HFF-Myc (cell line): ENCODE data around the gene CHST12.
"Not testable (repeated sequence)": the region's sequence is repeated elsewhere in the genome, so short reads cannot be mapped to it uniquely, and the experiment has no call there.

ENCODE experiments used
- DNase-seq: peaks from one replicate; pipeline ENCODE4 v3.0.0-alpha.2; 2011; ENCODE audit warnings: low read depth; ENCODE audit errors: extremely low read depth
- H3K4me3 ChIP-seq: replicated peaks from 2 replicates; pipeline ENCODE4 v1.5.1; 2011; ENCODE audit warnings: low read depth, mild to moderate bottlenecking, control low read depth, low read length
- CTCF ChIP-seq: IDR thresholded peaks from 2 replicates; pipeline ENCODE4 v1.5.1; 2012; ENCODE audit warnings: mild to moderate bottlenecking, low read depth, low read length, control low read depth; ENCODE audit errors: missing control alignments

CHST12 gene

DNA sequence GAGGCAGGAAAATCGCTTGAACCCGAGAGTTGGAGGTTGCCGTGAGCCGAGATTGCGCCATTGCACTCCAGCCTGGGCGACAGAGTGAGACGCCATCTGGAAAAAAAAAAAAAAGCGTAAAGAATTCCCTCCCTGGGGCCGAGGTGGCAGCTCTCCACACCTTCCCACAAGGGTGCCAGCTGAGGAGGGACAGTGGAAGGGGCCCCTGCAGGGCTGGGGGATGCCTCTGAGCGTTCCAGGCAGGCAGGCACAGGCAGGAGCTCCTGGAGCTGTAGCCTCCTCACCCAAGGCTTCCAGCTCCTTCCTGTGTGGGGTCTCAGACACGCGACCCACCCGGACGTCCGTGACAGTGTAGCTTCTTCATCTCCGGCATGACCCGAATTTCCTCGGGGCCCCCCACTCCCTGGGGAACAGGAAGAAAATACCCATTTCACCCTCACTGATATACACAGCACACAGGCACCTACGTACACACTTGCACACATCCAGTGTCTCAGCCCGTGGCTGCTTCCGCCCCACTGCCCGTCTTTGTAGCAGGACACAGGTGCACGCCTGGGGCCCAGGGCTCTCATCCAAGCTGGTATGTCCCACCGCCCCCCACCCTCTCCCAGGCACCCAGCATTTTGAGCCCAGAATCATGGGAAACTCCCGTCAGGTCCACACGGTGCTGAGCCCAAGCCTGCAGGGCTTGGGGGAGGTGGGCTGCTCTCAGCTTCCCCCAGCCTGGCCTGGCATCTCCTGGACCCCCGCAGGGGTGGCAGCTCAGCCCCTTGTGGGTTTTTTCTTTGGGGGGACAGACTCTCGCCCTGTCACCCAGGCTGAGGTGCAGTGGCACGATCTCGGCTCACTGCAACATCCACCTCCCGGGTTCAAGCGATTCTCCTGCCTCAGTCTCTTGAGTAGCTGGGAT, 47.0 kb downstream of the CHST12 start:
- H3K4me3 ChIP-seq: no peak overlapping the region
- TF ChIP-seq CTCF: no peak
- no peak for DNase-seq

GRCh38 chr7:2451171-2452073, 48.0 kb downstream of the CHST12 start:
- H3K4me3 ChIP-seq: no peak overlapping the region
- DNase-seq: peak; percentile 30
- peak; percentile 92 for TF ChIP-seq CTCF

DNA sequence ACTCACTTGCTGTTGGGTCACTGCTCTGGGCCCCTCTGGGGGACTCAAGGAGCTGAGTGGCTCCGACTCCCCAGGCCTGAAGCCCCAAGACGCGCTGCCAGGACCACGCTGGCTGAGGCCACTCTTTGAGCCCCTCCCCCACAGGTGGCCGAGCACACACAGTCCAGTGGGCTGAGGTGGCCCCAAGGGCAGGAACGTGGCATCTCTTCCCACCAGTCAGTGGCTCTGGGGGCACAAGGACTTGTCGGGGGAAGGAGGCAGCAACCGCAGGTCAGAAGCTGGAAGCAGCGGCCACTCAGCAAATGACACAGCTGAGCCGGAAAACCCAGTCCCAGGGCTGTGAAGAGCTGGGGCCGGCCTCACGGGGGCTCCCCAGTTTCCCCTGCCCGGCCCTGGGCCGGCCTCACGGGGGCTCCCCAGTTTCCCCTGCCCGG, 48.7 kb downstream of the CHST12 start:
- TF ChIP-seq CTCF: no peak
- H3K4me3 ChIP-seq: no peak overlapping the region
- DNase-seq: no peak

GRCh38 chr7:2452643-2453270, 49.3 kb downstream of the CHST12 start:
- DNase-seq: no peak
- no peak for TF ChIP-seq CTCF
- H3K4me3 ChIP-seq: no peak overlapping the region

GRCh38 chr7:2453849-2454248, 50.4 kb downstream of the CHST12 start:
- H3K4me3 ChIP-seq, DNase-seq: not testable (repeated sequence)

DNA sequence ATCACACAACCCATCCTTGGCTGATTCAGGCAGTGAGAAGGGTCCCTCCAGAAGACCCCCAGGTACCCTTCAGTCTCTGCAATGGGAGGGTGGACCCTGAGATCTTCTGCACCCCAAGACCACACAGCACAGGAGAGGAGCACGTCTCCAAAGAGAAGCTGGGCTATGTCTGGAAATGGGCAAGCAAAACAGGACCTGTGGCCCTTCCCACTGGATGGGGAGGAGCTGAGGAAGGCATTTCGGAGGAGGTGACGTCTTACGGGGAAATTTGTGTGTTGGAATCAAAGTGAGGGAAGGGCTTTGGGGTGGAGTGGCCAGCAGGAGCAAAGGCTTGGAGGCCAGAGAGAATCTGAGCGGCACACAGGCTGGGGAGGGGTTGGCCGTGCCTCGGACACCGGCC, 56.3 kb downstream of the CHST12 start:
- no peak for TF ChIP-seq CTCF
- DNase-seq: no peak
- H3K4me3 ChIP-seq: no peak overlapping the region

- no peak for DNase-seq
- no peak overlapping the region for H3K4me3 ChIP-seq
- TF ChIP-seq CTCF: no peak
These were observed 56.8 kb downstream of the CHST12 start for GRCh38 chr7:2460188-2460587.
